GM12891 (cell line): ENCODE results near the gene SLC12A7.

Experiments used
- DNase-seq: peaks from one replicate; pipeline ENCODE4 v3.0.0; 2011; ENCODE audit warnings: low spot score; ENCODE audit not compliant: insufficient read length
- FAIRE-seq: peaks from 2 replicates; lab custom pipeline; 2011; peaks lifted over from hg19 to GRCh38; lab: Jason Lieb, UNC
- PAX5 ChIP-seq: IDR thresholded peaks from 2 replicates; pipeline ENCODE4 v1.6.1; 2011; ENCODE audit warnings: low read length, moderate library complexity, mild to moderate bottlenecking; ENCODE audit not compliant: insufficient read depth, severe bottlenecking
- POLR2A ChIP-seq: IDR thresholded peaks from 2 replicates; pipeline ENCODE4 v1.6.1; 2011; ENCODE audit warnings: low read depth, low read length, control low read depth
- POLR2AphosphoS5 ChIP-seq: IDR thresholded peaks from 2 replicates; pipeline ENCODE4 v1.6.1; 2011; ENCODE audit warnings: low read depth, low read length, control low read depth
- POU2F2 ChIP-seq: IDR thresholded peaks from 2 replicates; pipeline ENCODE4 v1.6.1; 2011; ENCODE audit warnings: low read depth, mild to moderate bottlenecking, control low read depth, low read length, moderate library complexity
- SPI1 ChIP-seq: IDR thresholded peaks from 2 replicates; pipeline ENCODE4 v1.6.1; 2011; ENCODE audit warnings: low read depth, low read length, control low read depth
- TAF1 ChIP-seq: IDR thresholded peaks from 2 replicates; pipeline ENCODE4 v1.6.1; 2011; ENCODE audit warnings: low read depth, low read length, control low read depth

The SLC12A7 gene

GRCh38 chr5:1054799-1055775, 56.8 kb downstream of the SLC12A7 start:
- DNase-seq, result no peak
- FAIRE-seq, result no peak
- no peak for TF ChIP-seq POLR2AphosphoS5
- TF ChIP-seq SPI1, result no peak
- no peak for TF ChIP-seq PAX5
- no peak for TF ChIP-seq TAF1
- no peak for TF ChIP-seq POLR2A
- TF ChIP-seq POU2F2, result no peak

- FAIRE-seq, result no peak
- no peak for TF ChIP-seq TAF1
- no peak for TF ChIP-seq POLR2AphosphoS5
- no peak for TF ChIP-seq POLR2A
- no peak for TF ChIP-seq POU2F2
- no peak for TF ChIP-seq SPI1
- no peak for TF ChIP-seq PAX5
- DNase-seq, result no peak
These were observed 57.7 kb downstream of the SLC12A7 start for GRCh38 chr5:1054018-1054798.

GRCh38 chr5:1053391-1054017, 58.4 kb downstream of the SLC12A7 start:
- no peak for TF ChIP-seq PAX5
- no peak for TF ChIP-seq POLR2A
- TF ChIP-seq SPI1, result no peak
- no peak for TF ChIP-seq POU2F2
- no peak for TF ChIP-seq POLR2AphosphoS5
- no peak for TF ChIP-seq TAF1

GRCh38 chr5:1052641-1053390, 59.0 kb downstream of the SLC12A7 start:
- DNase-seq, result no peak
- TF ChIP-seq TAF1, result no peak
- TF ChIP-seq SPI1, result no peak
- no peak for TF ChIP-seq POU2F2
- no peak for TF ChIP-seq POLR2A
- no peak for TF ChIP-seq POLR2AphosphoS5
- TF ChIP-seq PAX5, result no peak
- no peak for FAIRE-seq

More at GRCh38 chr5:1053391-1054017, 58.4 kb downstream of the SLC12A7 start:
- FAIRE-seq (no peak), DNase-seq (no peak)

GRCh38 chr5:1052076-1052475, 59.8 kb downstream of the SLC12A7 start:
- FAIRE-seq (no peak), DNase-seq (no peak)
- no peak for TF ChIP-seq TAF1
- no peak for TF ChIP-seq POLR2AphosphoS5
- TF ChIP-seq SPI1, result no peak
- TF ChIP-seq PAX5, result no peak
- TF ChIP-seq POU2F2, result no peak
- TF ChIP-seq POLR2A, result no peak

GRCh38 chr5:1051366-1051720, 60.5 kb downstream of the SLC12A7 start:
- DNase-seq (no peak), FAIRE-seq (no peak)
- TF ChIP-seq TAF1, result no peak
- TF ChIP-seq POLR2AphosphoS5, result no peak
- TF ChIP-seq POU2F2, result no peak
- TF ChIP-seq POLR2A, result no peak
- no peak for TF ChIP-seq PAX5
- TF ChIP-seq SPI1, result no peak

GRCh38 chr5:1050423-1051365, 61.2 kb downstream of the SLC12A7 start:
- TF ChIP-seq POU2F2 (no peak), POLR2AphosphoS5 (no peak), TAF1 (no peak), SPI1 (no peak), PAX5 (no peak), POLR2A (no peak)
- DNase-seq, result no peak
- no peak for FAIRE-seq
